ENCODE measurements around the gene PSMD4. TPM values are rescaled to one million over a fixed set of nuclear protein-coding genes. Genes with fewer than 3 reads are reported as not detected.

The PSMD4 gene
- total RNA-seq, 1 donor from 2014 or later = 271 TPM

Other genes starting within 250 kb of the PSMD4 start
- 16.2 and 16.8 TPM in 2 replicates for gene MINDY1, start 247.8 kb upstream of the PSMD4 start, total RNA-seq
- gene PRUNE1, start 246.3 kb upstream of the PSMD4 start, total RNA-seq = 15.1 and 15.5 TPM in 2 replicates
- 1.5 TPM in 2 replicates for gene BNIPL, start 218.1 kb upstream of the PSMD4 start, total RNA-seq
- gene C1orf56, start 207.0 kb upstream of the PSMD4 start, total RNA-seq = 2.0 and 2.2 TPM in 2 replicates
- gene CDC42SE1, start 195.1 kb upstream of the PSMD4 start, total RNA-seq = 176 TPM in 2 replicates
- 3.7 and 3.8 TPM in 2 replicates for gene MLLT11, start 194.3 kb upstream of the PSMD4 start, total RNA-seq
- gene GABPB2, start 184.0 kb upstream of the PSMD4 start, total RNA-seq = 14.4 and 15.9 TPM in 2 replicates
- gene SEMA6C, start 108.1 kb upstream of the PSMD4 start, total RNA-seq = 1.7 and 2.0 TPM in 2 replicates
- 24.3 and 28.7 TPM in 2 replicates for gene TNFAIP8L2, start 98.1 kb upstream of the PSMD4 start, total RNA-seq
- gene LYSMD1, start 88.8 kb upstream of the PSMD4 start, total RNA-seq = 3.6 and 4.9 TPM in 2 replicates
- gene SCNM1, start 88.6 kb upstream of the PSMD4 start, total RNA-seq = 82.4 and 89.1 TPM in 2 replicates
- 1.0 TPM in 1 of 2 replicates, not detected in the other for gene TMOD4, start 78.8 kb upstream of the PSMD4 start, total RNA-seq
- 80.7 and 84.5 TPM in 2 replicates for gene VPS72, start 64.5 kb upstream of the PSMD4 start, total RNA-seq
- 82.2 and 83.9 TPM in 2 replicates for gene PIP5K1A, start 56.2 kb upstream of the PSMD4 start, total RNA-seq
- gene ZNF687, start 27.6 kb downstream of the PSMD4 start, total RNA-seq = 25.0 and 25.3 TPM in 2 replicates
- 53.6 and 57.3 TPM in 2 replicates for gene PI4KB, start 72.7 kb downstream of the PSMD4 start, total RNA-seq
- gene RFX5, start 92.5 kb downstream of the PSMD4 start, total RNA-seq = 68.9 and 85.5 TPM in 2 replicates
- not detected in 2 replicates for gene SELENBP1, start 118.0 kb downstream of the PSMD4 start, total RNA-seq
- 443 and 458 TPM in 2 replicates for gene PSMB4, start 144.8 kb downstream of the PSMD4 start, total RNA-seq
- gene POGZ, start 204.8 kb downstream of the PSMD4 start, total RNA-seq = 89.1 and 93.7 TPM in 2 replicates

Data from activated T-helper 2 cell treated with anti-CD3 and anti-CD28 coated beads, Interferon-gamma antibody, Interleukin-2, Interleukin-4, amounts not matched to agents 10 μg/mL and 5 μg/mL and 100 μg/mL, durations not matched to agents 14 hours and 24 hours and 36 hours (primary cell).